ENCODE results near the gene DRAP1. TPM values are rescaled to one million over a fixed set of nuclear protein-coding genes. Genes with fewer than 3 reads are reported as not detected.
A peak's percentile ranks its signal among the peaks of the same experiment; 100 is the strongest.

DRAP1 gene
- total and polyA plus RNA-seq, 4 experiments from 2014 or later, result 78.2 to 102 (median 84.6) TPM

DNA sequence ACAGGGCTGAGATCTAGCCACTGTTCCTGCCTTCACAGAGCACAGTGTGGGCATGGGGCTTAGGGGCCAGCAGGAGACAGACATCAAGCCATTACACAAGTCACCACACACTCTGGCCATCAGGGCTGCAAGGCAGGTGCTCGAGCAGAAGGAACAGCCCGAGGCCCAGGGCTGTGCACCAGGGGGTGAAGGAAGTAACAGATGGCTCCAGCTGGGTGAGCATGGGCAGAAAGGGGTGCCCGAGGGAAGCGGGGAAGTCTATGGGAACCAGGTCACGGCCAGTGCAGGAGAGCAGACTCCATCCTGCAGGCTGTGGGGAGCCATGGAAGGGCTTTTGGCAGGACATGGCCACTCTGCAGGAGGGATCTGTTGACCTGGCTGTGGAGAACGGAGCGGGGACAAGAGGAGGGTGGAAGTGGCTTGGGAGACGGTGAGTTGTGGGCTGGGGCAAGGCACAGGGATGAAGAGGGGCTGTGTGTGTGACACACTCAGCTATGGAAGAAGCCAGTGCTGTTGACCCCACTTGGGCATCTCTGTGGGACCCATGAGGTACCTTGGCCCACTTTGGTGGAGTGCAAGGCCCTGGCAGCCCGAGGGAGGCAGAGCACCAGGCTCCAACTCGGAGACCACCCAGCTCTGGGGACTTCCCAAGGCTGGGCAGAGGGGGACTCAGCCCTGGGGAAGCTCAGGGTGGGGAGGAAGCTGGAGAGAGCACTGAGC is 4.0 kb upstream of the DRAP1 start:
- no peaks in the 10 kb centered on the region for H3K27me3 Mint-ChIP-seq
- peaks cover 0 to 17% of the 10 kb centered on the region in 2 donors for H3K36me3 Mint-ChIP-seq
- H3K4me3 Mint-ChIP-seq, result peak overlapping the region in 1 of 8 donors; percentile 25
- no peak overlapping the region for H3K4me3 ChIP-seq (ENCODE audit: low read length in 2 of 2)
- no peaks in the 10 kb centered on the region for H3K9me3 ChIP-seq (ENCODE audit: control insufficient read depth in 1 of 2, low read length in 2 of 2)
- H3K27me3 ChIP-seq (ENCODE audit: insufficient read depth, low read length), result no peaks in the 10 kb centered on the region
- intact Hi-C loops (cut with micrococcal nuclease), result no loop called here
- ChIA-PET POLR2A (ENCODE audit: partially characterized antibody) (interaction anchor here (0.6 to 1.6 kb wide), 9 partner anchors 13 to 56 kb away, joined by 3 to 8 read pairs (median 4); partner anchors contain the start of genes CCDC85B, FIBP and FOSL1), CTCF (ENCODE audit: partially characterized antibody) (interaction anchor here (1.3 kb wide), 1 partner anchor 31 kb away, joined by 3 read pairs; no protein-coding TSS in a partner anchor)
- H3K9me3 Mint-ChIP-seq, result no peaks in the 10 kb centered on the region
- peak overlapping the region in 3 of 7 donors; percentile 32 to 73 (median 40) for H3K27ac Mint-ChIP-seq
- H3K4me1 ChIP-seq (ENCODE audit: insufficient read depth, low read length), result peaks cover 30% of the 10 kb centered on the region
- H3K27ac ChIP-seq (ENCODE audit: low read depth, low read length), result no peak overlapping the region
- H3K36me3 ChIP-seq (ENCODE audit: insufficient read depth, low read length), result no peaks in the 10 kb centered on the region
- peaks cover 11 to 45% (median 27%) of the 10 kb centered on the region in 4 donors for H3K4me1 Mint-ChIP-seq
- DNase-seq, result no peak

- H3K4me1 Mint-ChIP-seq, result peaks cover 13 to 50% (median 28%) of the 10 kb centered on the region in 4 donors
- peaks cover 0 to 17% of the 10 kb centered on the region in 2 donors for H3K36me3 Mint-ChIP-seq
- H3K9me3 ChIP-seq (ENCODE audit: control insufficient read depth in 1 of 2, low read length in 2 of 2), result no peaks in the 10 kb centered on the region
- H3K27ac ChIP-seq (ENCODE audit: low read depth, low read length), result no peak overlapping the region
- no peaks in the 10 kb centered on the region for H3K36me3 ChIP-seq (ENCODE audit: insufficient read depth, low read length)
- H3K27me3 Mint-ChIP-seq, result no peaks in the 10 kb centered on the region
- no peak for DNase-seq
- no peaks in the 10 kb centered on the region for H3K9me3 Mint-ChIP-seq
- CTCF ChIA-PET (ENCODE audit: partially characterized antibody), result interaction anchor here (1.3 kb wide), 1 partner anchor 31 kb away, joined by 3 read pairs; no protein-coding TSS in a partner anchor
- POLR2A ChIA-PET (ENCODE audit: partially characterized antibody), result interaction anchor here (0.8 to 1.6 kb wide), 8 partner anchors 15 to 56 kb away, joined by 3 to 8 read pairs (median 4); partner anchors contain the start of genes CCDC85B, FIBP and FOSL1
- H3K4me3 Mint-ChIP-seq, result no peak overlapping the region
- H3K27me3 ChIP-seq (ENCODE audit: insufficient read depth, low read length), result no peaks in the 10 kb centered on the region
- H3K27ac Mint-ChIP-seq, result peak overlapping the region in 1 of 7 donors; percentile 93
- H3K4me1 ChIP-seq (ENCODE audit: insufficient read depth, low read length), result peaks cover 35% of the 10 kb centered on the region
- H3K4me3 ChIP-seq (ENCODE audit: low read length in 2 of 2), result no peak overlapping the region
- intact Hi-C loops (cut with micrococcal nuclease), result no loop called here
These were observed 3.4 kb upstream of the DRAP1 start for GRCh38 chr11:65915821-65916251.

- POLR2A ChIA-PET (ENCODE audit: partially characterized antibody), result interaction anchor here (0.8 to 1.6 kb wide), 6 partner anchors 16 to 57 kb away, joined by 3 to 6 read pairs (median 4); partner anchors contain the start of genes CCDC85B, FIBP and FOSL1
- no peak for DNase-seq
- H3K9me3 Mint-ChIP-seq, result no peaks in the 10 kb centered on the region
These were observed 2.8 kb upstream of the DRAP1 start for GRCh38 chr11:65916391-65916790.

GRCh38 chr11:65917077-65917433 is 2.2 kb upstream of the DRAP1 start:
- DNase-seq, result no peak
- Histone ChIP-seq H3K4me3 (ENCODE audit: low read length in 2 of 2) (no peak overlapping the region), H3K36me3 (ENCODE audit: insufficient read depth, low read length) (peaks cover 2% of the 10 kb centered on the region), H3K4me1 (ENCODE audit: insufficient read depth, low read length) (peaks cover 45% of the 10 kb centered on the region), H3K27ac (ENCODE audit: low read depth, low read length) (no peak overlapping the region), H3K9me3 (ENCODE audit: control insufficient read depth in 1 of 2, low read length in 2 of 2) (no peaks in the 10 kb centered on the region), H3K27me3 (ENCODE audit: insufficient read depth, low read length) (no peaks in the 10 kb centered on the region)
- Mint-ChIP-seq H3K9me3 (peaks cover 0 to under 1% (median 0%) of the 10 kb centered on the region in 8 donors), H3K27ac (peak overlapping the region; percentile 47 to 93 (median 77)), H3K4me3 (peak overlapping the region; percentile 64 to 94 (median 84)), H3K4me1 (peaks cover 14 to 54% (median 29%) of the 10 kb centered on the region in 4 donors), H3K36me3 (peaks cover 2 to 18% of the 10 kb centered on the region in 2 donors), H3K27me3 (no peaks in the 10 kb centered on the region)
- intact Hi-C loops (cut with micrococcal nuclease), result no loop called here
- ChIA-PET POLR2A (ENCODE audit: partially characterized antibody) (interaction anchor here (1.5 to 14.1 kb wide), 8 partner anchors 8 to 342 kb away, joined by 3 to 320 read pairs (median 22); partner anchors contain the start of genes CCDC85B, EHBP1L1, FIBP and FOSL1), CTCF (ENCODE audit: partially characterized antibody) (interaction anchor here (1.6 to 2.5 kb wide), 4 partner anchors 19 to 57 kb away, joined by 3 to 25 read pairs (median 8); partner anchors contain the start of genes CCDC85B, FIBP and MUS81)

More at GRCh38 chr11:65916391-65916790, 2.8 kb upstream of the DRAP1 start:
- H3K4me3 Mint-ChIP-seq, result peak overlapping the region in 6 of 8 donors; percentile 42 to 90 (median 84)
- H3K27me3 ChIP-seq (ENCODE audit: insufficient read depth, low read length), result no peaks in the 10 kb centered on the region
- H3K27ac Mint-ChIP-seq, result peak overlapping the region in 5 of 7 donors; percentile 15 to 93 (median 75)
- no peaks in the 10 kb centered on the region for H3K9me3 ChIP-seq (ENCODE audit: control insufficient read depth in 1 of 2, low read length in 2 of 2)
- CTCF ChIA-PET (ENCODE audit: partially characterized antibody), result no interaction called here
- no peaks in the 10 kb centered on the region for H3K27me3 Mint-ChIP-seq
- H3K4me3 ChIP-seq (ENCODE audit: low read length in 2 of 2), result no peak overlapping the region
- peaks cover 0 to 17% of the 10 kb centered on the region in 2 donors for H3K36me3 Mint-ChIP-seq
- intact Hi-C loops (cut with micrococcal nuclease), result no loop called here
- no peak overlapping the region for H3K27ac ChIP-seq (ENCODE audit: low read depth, low read length)
- H3K4me1 Mint-ChIP-seq, result peaks cover 14 to 51% (median 28%) of the 10 kb centered on the region in 4 donors
- no peaks in the 10 kb centered on the region for H3K36me3 ChIP-seq (ENCODE audit: insufficient read depth, low read length)
- peaks cover 39% of the 10 kb centered on the region for H3K4me1 ChIP-seq (ENCODE audit: insufficient read depth, low read length)

- no peaks in the 10 kb centered on the region for H3K9me3 ChIP-seq (ENCODE audit: control insufficient read depth in 1 of 2, low read length in 2 of 2)
- H3K27me3 ChIP-seq (ENCODE audit: insufficient read depth, low read length), result no peaks in the 10 kb centered on the region
- H3K36me3 ChIP-seq (ENCODE audit: insufficient read depth, low read length), result peaks cover 8% of the 10 kb centered on the region
- ChIA-PET POLR2A (ENCODE audit: partially characterized antibody) (interaction anchor here (0.6 to 14.1 kb wide), 24 partner anchors 9 to 411 kb away, joined by 3 to 320 read pairs (median 6); partner anchors contain the start of genes BANF1, CCDC85B, CFL1 and EHBP1L1), CTCF (ENCODE audit: partially characterized antibody) (interaction anchor here (0.9 to 2.5 kb wide), 7 partner anchors 17 to 58 kb away, joined by 3 to 25 read pairs (median 8); partner anchors contain the start of genes CCDC85B, FIBP and MUS81)
- intact Hi-C loops (cut with micrococcal nuclease), result loop anchor here (1.0 kb wide), 1 partner anchor 85 kb away; the partner anchor contains the start of genes BANF1 and EIF1AD
- H3K4me1 ChIP-seq (ENCODE audit: insufficient read depth, low read length), result peaks cover 50% of the 10 kb centered on the region
- Mint-ChIP-seq H3K4me3 (peak overlapping the region; percentile 88 to 95 (median 90)), H3K36me3 (peaks cover 7 to 24% of the 10 kb centered on the region in 2 donors), H3K27ac (peak overlapping the region; percentile 81 to 95 (median 91)), H3K27me3 (no peaks in the 10 kb centered on the region), H3K9me3 (peaks cover 0 to 4% (median 0%) of the 10 kb centered on the region in 8 donors), H3K4me1 (peaks cover 14 to 59% (median 32%) of the 10 kb centered on the region in 4 donors)
- no peak for DNase-seq
- H3K27ac ChIP-seq (ENCODE audit: low read depth, low read length), result peak overlapping the region; percentile 86
- H3K4me3 ChIP-seq (ENCODE audit: low read length in 2 of 2), result peak overlapping the region; percentile 64 to 85
These were observed 1.6 kb upstream of the DRAP1 start for GRCh38 chr11:65917434-65918210.

GRCh38 chr11:65918211-65919140 is 750 bp upstream of the DRAP1 start, which contains the start of gene C11orf68:
TSS of gene C11orf68 (minus strand) at chr11:65919062. CDS start at chr11:65919031, 31 bp downstream.
- Histone ChIP-seq H3K4me1 (ENCODE audit: insufficient read depth, low read length) (peaks cover 52% of the 10 kb centered on the region), H3K27ac (ENCODE audit: low read depth, low read length) (peak within 1 kb of the TSS; percentile 86), H3K4me3 (ENCODE audit: low read length in 2 of 2) (peak within 1 kb of the TSS; percentile 76 to 89), H3K9me3 (ENCODE audit: control insufficient read depth in 1 of 2, low read length in 2 of 2) (no peaks in the 10 kb centered on the region), H3K36me3 (ENCODE audit: insufficient read depth, low read length) (peaks cover 12% of the 10 kb centered on the region), H3K27me3 (ENCODE audit: insufficient read depth, low read length) (no peaks in the 10 kb centered on the region)
- H3K4me1 Mint-ChIP-seq, result peaks cover 15 to 62% (median 38%) of the 10 kb centered on the region in 4 donors
- POLR2A ChIA-PET (ENCODE audit: partially characterized antibody), result interaction anchor here (0.6 to 14.1 kb wide), 30 partner anchors 9 to 657 kb away, joined by 3 to 320 read pairs (median 4); partner anchors contain the start of genes BANF1, CCDC85B, CFL1 and EHBP1L1
- DNase-seq, result no peak
- H3K36me3 Mint-ChIP-seq, result peaks cover 13 to 32% of the 10 kb centered on the region in 2 donors
- peaks cover 0 to 4% (median 0%) of the 10 kb centered on the region in 8 donors for H3K9me3 Mint-ChIP-seq
- peak within 1 kb of the TSS; percentile 89 to 95 (median 92) for H3K4me3 Mint-ChIP-seq
- no peaks in the 10 kb centered on the region for H3K27me3 Mint-ChIP-seq
- CTCF ChIA-PET (ENCODE audit: partially characterized antibody), result interaction anchor here (0.9 to 2.5 kb wide), 7 partner anchors 17 to 59 kb away, joined by 3 to 25 read pairs (median 8); partner anchors contain the start of genes CCDC85B, FIBP and MUS81
- peak within 1 kb of the TSS; percentile 89 to 95 (median 93) for H3K27ac Mint-ChIP-seq
- intact Hi-C loops (cut with micrococcal nuclease), result loop anchor here (1.0 kb wide), 9 partner anchors 10 to 206 kb away; partner anchors contain the start of genes BANF1, CCDC85B, CFL1 and EIF1AD
